Right atrium auricular region (tissue), 2 donors: Measurements from ENCODE around the gene LIPA. TPM values are rescaled to one million over a fixed set of nuclear protein-coding genes. Genes with fewer than 3 reads are reported as not detected.
A peak's percentile ranks its signal among the peaks of the same experiment; 100 is the strongest.

Source experiments
- DNase-seq: peaks from one replicate; pipeline ENCODE4 v3.0.0-alpha.2; 2019; ENCODE audit warnings: low spot score
- H3K27ac ChIP-seq, 2 donors: fragments of 200-600 bp; sonication (generic); 1 replicate in 1 of 2; 2 replicates in 1 of 2; pipeline ENCODE4 v1.5.1; 2016 to 2019
- H3K27me3 ChIP-seq, 2 donors: fragments of 200-600 bp; sonication (generic); one replicate each; pipeline versions ENCODE4 v1.5.1 to v1.6.0; 2017 to 2019
- H3K36me3 ChIP-seq: fragments of 200-600 bp; sonication (generic); one replicate; pipeline ENCODE4 v1.5.1; 2016
- H3K4me1 ChIP-seq, 2 donors: fragments of 200-600 bp; sonication (generic); one replicate each; pipeline versions ENCODE4 v1.5.1 to v1.6.0; 2017 to 2019
- H3K4me3 ChIP-seq, 2 donors: fragments of 200-600 bp; sonication (generic); 1 replicate in 1 of 2; 2 replicates in 1 of 2; pipeline ENCODE4 v1.5.1; 2017 to 2019; ENCODE audit warnings: mild to moderate bottlenecking in 1 of 2, moderate library complexity in 1 of 2
- H3K9me3 ChIP-seq, 2 donors: fragments of 200-600 bp; sonication (generic); one replicate each; pipeline ENCODE4 v1.5.1; 2019
- total RNA-seq, 2 donors: library from RNA; depleted of rRNA; stranded (reverse); fragments of >200 nt; gene quantifications; one replicate each; pipeline ENCODE4 v1.1.0, GENCODE V29; 2016
- TF ChIP-seq, protein P1 (sequence below), 2 donors: fragments of 200-600 bp; sonication (generic); IDR thresholded peaks; one replicate each; pipeline ENCODE4 v1.5.1; 2019; ENCODE audit warnings: antibody characterized with exemption in 2 of 2

The LIPA gene
- total RNA-seq = 10 to 100 TPM; 17.6 to 25.7 TPM

- DNase-seq = peak; percentile 96
- H3K27me3 ChIP-seq = no peaks in the 10 kb centered on the region
- no peaks in the 10 kb centered on the region for H3K9me3 ChIP-seq
- H3K27ac ChIP-seq = peak within 1 kb of the TSS; percentile 89
- peak within 1 kb of the TSS; percentile 97 to 98 for H3K4me3 ChIP-seq
- no peaks in the 10 kb centered on the region for H3K36me3 ChIP-seq
- peaks cover 0 to 12% of the 10 kb centered on the region in 2 donors for H3K4me1 ChIP-seq
- TF ChIP-seq, protein P1, sequence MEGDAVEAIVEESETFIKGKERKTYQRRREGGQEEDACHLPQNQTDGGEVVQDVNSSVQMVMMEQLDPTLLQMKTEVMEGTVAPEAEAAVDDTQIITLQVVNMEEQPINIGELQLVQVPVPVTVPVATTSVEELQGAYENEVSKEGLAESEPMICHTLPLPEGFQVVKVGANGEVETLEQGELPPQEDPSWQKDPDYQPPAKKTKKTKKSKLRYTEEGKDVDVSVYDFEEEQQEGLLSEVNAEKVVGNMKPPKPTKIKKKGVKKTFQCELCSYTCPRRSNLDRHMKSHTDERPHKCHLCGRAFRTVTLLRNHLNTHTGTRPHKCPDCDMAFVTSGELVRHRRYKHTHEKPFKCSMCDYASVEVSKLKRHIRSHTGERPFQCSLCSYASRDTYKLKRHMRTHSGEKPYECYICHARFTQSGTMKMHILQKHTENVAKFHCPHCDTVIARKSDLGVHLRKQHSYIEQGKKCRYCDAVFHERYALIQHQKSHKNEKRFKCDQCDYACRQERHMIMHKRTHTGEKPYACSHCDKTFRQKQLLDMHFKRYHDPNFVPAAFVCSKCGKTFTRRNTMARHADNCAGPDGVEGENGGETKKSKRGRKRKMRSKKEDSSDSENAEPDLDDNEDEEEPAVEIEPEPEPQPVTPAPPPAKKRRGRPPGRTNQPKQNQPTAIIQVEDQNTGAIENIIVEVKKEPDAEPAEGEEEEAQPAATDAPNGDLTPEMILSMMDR (IDR thresholded peaks at IDR 0.05) = no peak
Measured at GRCh38 chr10:89251409-89252224, at the start of gene LIPA. Gene LIPA (minus strand): TSS chr10:89251775. CDS start chr10:89247648, 4,127 bp downstream.

DNA sequence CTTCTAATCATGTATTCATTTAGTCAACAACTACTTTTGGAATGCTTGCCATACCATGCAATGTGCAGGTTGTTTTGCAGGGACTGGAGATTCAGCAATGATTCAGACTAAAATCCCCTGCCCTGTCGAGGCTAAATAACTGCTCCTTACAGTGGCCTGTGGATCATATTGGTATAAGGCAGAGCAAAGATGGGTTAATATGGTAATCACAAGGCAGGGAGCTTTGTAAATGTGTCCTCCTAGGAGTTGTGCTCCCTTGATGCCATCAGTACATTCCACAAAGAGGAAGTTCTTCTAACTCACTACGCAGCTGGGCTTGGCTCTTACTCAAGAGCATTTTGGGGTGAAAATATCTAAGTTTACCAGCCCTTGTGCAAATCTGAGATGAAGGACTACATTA is 49.7 kb upstream of the LIPA start:
- peaks cover 0 to 27% of the 10 kb centered on the region in 2 donors for H3K4me1 ChIP-seq
- peak overlapping the region; percentile 78 to 89 for H3K27ac ChIP-seq
- H3K36me3 ChIP-seq = peaks cover 7% of the 10 kb centered on the region
- peak overlapping the region; percentile 36 to 49 for H3K4me3 ChIP-seq
- H3K9me3 ChIP-seq = no peaks in the 10 kb centered on the region
- TF ChIP-seq, protein P1 (IDR thresholded peaks at IDR 0.05) = no peak
- no peaks in the 10 kb centered on the region for H3K27me3 ChIP-seq
- no peak for DNase-seq

- Histone ChIP-seq H3K9me3 (no peaks in the 10 kb centered on the region), H3K27ac (no peak overlapping the region), H3K4me3 (no peak overlapping the region), H3K36me3 (no peaks in the 10 kb centered on the region), H3K4me1 (peaks cover 0 to 31% of the 10 kb centered on the region in 2 donors), H3K27me3 (no peaks in the 10 kb centered on the region)
- TF ChIP-seq, protein P1 (IDR thresholded peaks at IDR 0.05) = no peak
- DNase-seq = no peak
Measured at GRCh38 chr10:89299031-89299430, 47.5 kb upstream of the LIPA start.

DNA sequence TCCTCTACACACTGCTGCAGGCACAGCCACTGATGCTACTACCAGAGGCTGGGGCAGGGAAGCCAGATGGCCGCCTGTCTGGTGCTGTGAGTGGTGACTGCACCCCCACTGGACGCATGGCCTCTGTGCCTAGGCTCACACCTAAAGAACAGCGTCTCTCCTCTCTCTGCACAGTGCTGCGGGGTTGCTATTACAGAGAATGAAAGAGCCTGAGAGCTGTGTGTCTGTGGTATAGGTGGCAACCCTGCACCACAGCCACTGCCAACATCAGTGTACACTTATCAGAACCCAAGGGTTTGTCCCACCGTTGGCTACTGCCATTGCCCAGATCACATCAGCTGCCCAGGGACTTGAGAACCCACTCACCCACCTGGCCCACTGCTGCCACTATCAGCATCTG is 46.2 kb upstream of the LIPA start:
- no peak overlapping the region for H3K27ac ChIP-seq
- H3K36me3 ChIP-seq = no peaks in the 10 kb centered on the region
- no peak for DNase-seq
- H3K4me1 ChIP-seq = peaks cover 0 to 19% of the 10 kb centered on the region in 2 donors
- no peaks in the 10 kb centered on the region for H3K9me3 ChIP-seq
- H3K27me3 ChIP-seq = no peaks in the 10 kb centered on the region
- TF ChIP-seq, protein P1 (IDR thresholded peaks at IDR 0.05) = no peak
- no peak overlapping the region for H3K4me3 ChIP-seq

DNA sequence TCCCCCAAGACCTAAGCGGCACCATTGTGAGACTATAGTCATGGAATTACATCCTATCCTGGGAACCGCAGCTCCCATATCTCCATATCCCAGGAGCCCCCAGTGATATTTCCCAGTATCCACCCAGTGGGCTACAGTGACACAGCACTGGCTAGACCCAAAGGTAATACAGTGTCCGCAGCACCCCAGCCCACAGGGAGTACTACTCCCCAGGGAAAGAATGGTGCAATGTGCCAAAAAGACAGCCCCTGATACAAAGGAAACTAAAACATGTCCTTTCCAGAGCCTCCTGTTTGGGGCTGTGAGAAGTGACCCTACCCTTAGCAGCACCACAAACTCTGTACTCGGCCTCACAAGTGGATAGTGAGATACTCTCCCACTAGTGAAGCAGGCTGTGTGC is 45.8 kb upstream of the LIPA start:
- peaks cover 0 to 15% of the 10 kb centered on the region in 2 donors for H3K4me1 ChIP-seq
- peak overlapping the region in 1 of 2 donors; percentile 32 for H3K27ac ChIP-seq
- no peaks in the 10 kb centered on the region for H3K9me3 ChIP-seq
- no peaks in the 10 kb centered on the region for H3K36me3 ChIP-seq
- TF ChIP-seq, protein P1 (IDR thresholded peaks at IDR 0.05) = no peak
- no peak for DNase-seq
- H3K4me3 ChIP-seq = no peak overlapping the region
- no peaks in the 10 kb centered on the region for H3K27me3 ChIP-seq
